LHCN-M2 (cell line): ENCODE results near the gene CDRT15. TPM values are rescaled to one million over a fixed set of nuclear protein-coding genes. Genes with fewer than 3 reads are reported as not detected.
"Not testable (repeated sequence)": the region's sequence is repeated elsewhere in the genome, so short reads cannot be mapped to it uniquely, and the experiment has no call there.

Experiments used
- DNase-seq: peaks from one replicate; pipeline ENCODE4 v3.0.0-alpha.2; 2012; ENCODE audit warnings: low read depth
- total RNA-seq: library from RNA; depleted of rRNA; stranded (reverse); fragments of >200 nt; gene quantifications from 2 replicates; pipeline ENCODE4 v1.2.3, GENCODE V29; 2014; rRNA removed

The CDRT15 gene
- total RNA-seq, 1 experiment from 2014 or later = not detected

DNA sequence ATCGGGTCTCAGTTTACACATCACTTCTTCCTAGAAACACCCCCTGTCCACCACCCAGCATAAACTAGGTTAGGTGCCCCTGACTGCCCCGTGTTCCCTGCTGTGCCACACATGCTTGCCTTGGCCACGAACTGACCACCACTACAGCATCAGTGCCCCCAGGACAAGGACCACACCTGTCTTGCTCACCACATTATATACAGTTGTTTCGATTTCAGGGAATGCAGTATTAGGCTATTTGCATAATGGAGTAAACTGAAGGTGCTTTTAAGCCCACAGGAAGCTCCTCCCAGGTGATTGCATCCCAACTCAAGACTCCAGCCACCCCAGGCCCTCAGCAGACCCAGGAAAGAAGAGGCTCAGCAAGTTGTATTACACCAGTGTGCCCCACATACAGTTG lies 50.2 kb downstream of the CDRT15 start:
- not testable (repeated sequence) for DNase-seq

Other genes starting within 250 kb of the CDRT15 start
- 17.8 and 20.8 TPM in 2 replicates for gene COX10, start 167.4 kb downstream of the CDRT15 start, total RNA-seq
- 6.9 and 7.7 TPM in 2 replicates for gene HS3ST3B1, start 64.2 kb upstream of the CDRT15 start, total RNA-seq